ENCODE data around the gene SBF1. TPM values are rescaled to one million over a fixed set of nuclear protein-coding genes. Genes with fewer than 3 reads are reported as not detected.

SBF1 gene
- total RNA-seq, 2 donors from 2014 or later, result 58.5 to 83.8 TPM

GRCh38 chr22:50507991-50508884, 33.4 kb upstream of the SBF1 start, which contains the start of gene NCAPH2:
Gene NCAPH2, plus strand, starts transcription at chr22:50508224. Its CDS starts 114 bp downstream, at chr22:50508338.
- DNase-seq (ENCODE audit: low spot score), result peak; percentile 99
- intact Hi-C loops (cut with DNase I), result loop anchor here in 1 of 2 donors (10.0 kb wide), 1 partner anchor 253 kb away; the partner anchor contains the start of gene HDAC10

- peak; percentile 97 for DNase-seq (ENCODE audit: low spot score)
- intact Hi-C loops (cut with DNase I), result loop anchor here in 1 of 2 donors (10.0 kb wide), 1 partner anchor 253 kb away; the partner anchor contains the start of gene HDAC10
These were observed 32.7 kb upstream of the SBF1 start, which contains the start of gene LMF2 for GRCh38 chr22:50507421-50507990. Gene LMF2, minus strand, starts transcription at chr22:50507702. Its CDS starts 27 bp downstream, at chr22:50507675.

- intact Hi-C loops (cut with DNase I), result loop anchor here in 1 of 2 donors (10.0 kb wide), 1 partner anchor 252 kb away; the partner anchor contains the start of gene HDAC10
- no peak for DNase-seq (ENCODE audit: low spot score)
These were observed 32.0 kb upstream of the SBF1 start for GRCh38 chr22:50506611-50507420.

GRCh38 chr22:50505776-50506610, 31.2 kb upstream of the SBF1 start:
- no peak for DNase-seq (ENCODE audit: low spot score)
- intact Hi-C loops (cut with DNase I), result loop anchor here in 1 of 2 donors (10.0 kb wide), 1 partner anchor 251 kb away; the partner anchor contains the start of gene HDAC10

GRCh38 chr22:50505276-50505775, 30.5 kb upstream of the SBF1 start:
- intact Hi-C loops (cut with DNase I), result loop anchor here in 1 of 2 donors (10.0 kb wide), 1 partner anchor 251 kb away; the partner anchor contains the start of gene HDAC10
- no peak for DNase-seq (ENCODE audit: low spot score)

- DNase-seq (ENCODE audit: low spot score), result no peak
- intact Hi-C loops (cut with DNase I), result loop anchor here in 1 of 2 donors (10.0 kb wide), 1 partner anchor 250 kb away; the partner anchor contains the start of gene HDAC10
These were observed 29.8 kb upstream of the SBF1 start for GRCh38 chr22:50504369-50505211.

- intact Hi-C loops (cut with DNase I), result loop anchor here in 1 of 2 donors (10.0 kb wide), 1 partner anchor 249 kb away; the partner anchor contains the start of gene HDAC10
- DNase-seq (ENCODE audit: low spot score), result no peak
These were observed 28.8 kb upstream of the SBF1 start for GRCh38 chr22:50503475-50504145.

- intact Hi-C loops (cut with DNase I), result loop anchor here in 1 of 2 donors (10.0 kb wide), 1 partner anchor 248 kb away; the partner anchor contains the start of gene HDAC10
- DNase-seq (ENCODE audit: low spot score), result no peak
These were observed 28.0 kb upstream of the SBF1 start for GRCh38 chr22:50502628-50503474.

GRCh38 chr22:50502096-50502495, 27.3 kb upstream of the SBF1 start:
- intact Hi-C loops (cut with DNase I), result loop anchor here in 1 of 2 donors (10.0 kb wide), 1 partner anchor 247 kb away; the partner anchor contains the start of gene HDAC10
- DNase-seq (ENCODE audit: low spot score), result no peak

GRCh38 chr22:50500452-50500851, 25.6 kb upstream of the SBF1 start:
- DNase-seq (ENCODE audit: low spot score), result no peak
- intact Hi-C loops (cut with DNase I), result loop anchor here in 1 of 2 donors (10.0 kb wide), 1 partner anchor 246 kb away; the partner anchor contains the start of gene HDAC10

- intact Hi-C loops (cut with DNase I), result no loop called here
- no peak for DNase-seq (ENCODE audit: low spot score)
These were observed 23.6 kb upstream of the SBF1 start for GRCh38 chr22:50498322-50498890.

GRCh38 chr22:50497093-50497492, 22.3 kb upstream of the SBF1 start:
- intact Hi-C loops (cut with DNase I), result no loop called here

GRCh38 chr22:50490531-50491308, 15.9 kb upstream of the SBF1 start:
- intact Hi-C loops (cut with DNase I), result no loop called here
- no peak for DNase-seq (ENCODE audit: low spot score)

More at GRCh38 chr22:50497093-50497492, 22.3 kb upstream of the SBF1 start:
- no peak for DNase-seq (ENCODE audit: low spot score)

All from posterior vena cava (tissue), 2 donors.